Stimulated activated CD8-positive, alpha-beta memory T cell treated with anti-CD3 and anti-CD28 coated beads, Interleukin-15, amount 100 ng/mL, for 1 hour (primary cell): ENCODE measurements around the gene QSOX1.

Experiments used
- DNase-seq: peaks from one replicate; pipeline ENCODE4 v3.0.0-alpha.2; 2020; ENCODE audit warnings: low read depth

QSOX1 gene

DNA sequence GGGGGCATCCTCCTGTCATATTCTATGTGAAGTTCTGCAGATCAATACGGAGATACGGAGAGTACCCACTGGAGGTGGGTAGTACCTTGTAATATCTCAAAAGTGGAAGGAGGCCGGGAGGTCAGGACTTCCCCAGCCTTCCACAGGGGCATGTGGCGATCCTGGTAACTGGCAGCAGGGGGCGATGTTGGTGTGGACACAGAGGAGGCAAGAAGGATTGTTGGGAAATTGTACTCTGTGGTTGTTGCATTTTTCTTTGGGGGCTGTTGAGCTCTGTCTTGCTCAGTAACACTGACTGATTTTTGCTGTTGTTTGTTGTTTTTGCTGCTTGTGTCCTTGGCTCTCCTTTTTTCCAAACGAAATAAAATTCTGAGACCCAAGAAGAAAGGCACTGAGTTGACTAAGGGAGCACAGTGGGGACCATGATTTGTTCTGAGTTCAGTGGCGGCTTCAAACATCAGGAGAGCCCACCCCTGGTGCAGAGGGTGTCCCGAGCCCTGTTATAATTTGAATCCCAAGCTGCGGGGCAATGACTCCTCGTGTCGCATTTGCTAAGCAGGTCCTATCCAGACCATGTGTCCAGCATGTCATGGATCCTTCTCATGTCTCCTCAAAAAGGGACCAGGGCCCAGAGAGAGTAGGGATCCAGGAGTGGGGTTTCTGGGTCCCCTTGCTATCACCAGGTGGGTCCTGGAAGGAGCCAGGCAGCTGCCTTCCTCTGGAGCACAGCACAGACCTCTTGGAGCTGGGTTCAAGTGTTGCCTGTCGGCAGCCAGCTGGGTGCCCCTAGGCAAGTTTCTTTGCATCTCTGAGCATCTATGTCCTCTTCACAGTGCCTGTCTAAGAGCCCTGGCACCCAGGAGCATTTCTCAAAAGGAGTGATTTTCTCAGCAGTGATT lies 98.2 kb downstream of the QSOX1 start:
- DNase-seq, result peak; percentile 41
